ENCODE data around the gene TCTA.

Gene TCTA

DNA sequence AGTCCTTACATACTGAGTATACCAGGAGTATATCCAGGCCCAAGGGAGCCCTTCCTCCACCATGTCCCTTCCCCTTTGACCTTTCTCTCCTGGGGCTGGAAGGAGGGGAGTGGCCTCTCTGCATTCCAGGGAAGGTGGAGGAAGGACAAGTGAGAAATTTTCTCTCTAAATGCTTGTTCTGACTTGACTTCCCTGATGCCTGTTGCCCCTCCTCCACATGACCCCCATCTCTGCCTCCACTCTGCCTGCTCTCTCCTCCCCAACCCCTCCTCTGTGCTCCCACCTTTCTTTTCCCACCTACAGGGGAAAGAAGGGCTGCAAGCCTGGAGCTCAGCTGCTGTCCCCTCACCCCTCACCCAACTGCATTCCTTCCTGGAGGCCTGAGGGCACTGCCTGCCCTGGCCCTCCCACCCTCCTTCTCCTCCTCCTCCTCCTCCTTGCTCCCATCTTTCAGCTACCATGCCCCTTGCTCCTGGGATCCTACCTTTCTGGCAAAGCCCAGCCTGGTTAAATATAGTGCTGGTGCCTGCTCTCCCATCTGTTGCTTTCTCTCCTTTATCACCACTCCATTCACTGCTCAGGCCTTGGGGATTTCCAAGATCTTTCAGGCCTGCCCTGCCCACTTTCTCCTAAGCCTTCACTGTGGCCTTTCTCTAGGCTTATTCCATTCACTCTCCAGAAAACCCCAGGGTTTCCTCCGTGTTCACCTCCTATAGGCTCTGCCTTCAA is 49.4 kb downstream of the TCTA start:
- no peak for DNase-seq

DNA sequence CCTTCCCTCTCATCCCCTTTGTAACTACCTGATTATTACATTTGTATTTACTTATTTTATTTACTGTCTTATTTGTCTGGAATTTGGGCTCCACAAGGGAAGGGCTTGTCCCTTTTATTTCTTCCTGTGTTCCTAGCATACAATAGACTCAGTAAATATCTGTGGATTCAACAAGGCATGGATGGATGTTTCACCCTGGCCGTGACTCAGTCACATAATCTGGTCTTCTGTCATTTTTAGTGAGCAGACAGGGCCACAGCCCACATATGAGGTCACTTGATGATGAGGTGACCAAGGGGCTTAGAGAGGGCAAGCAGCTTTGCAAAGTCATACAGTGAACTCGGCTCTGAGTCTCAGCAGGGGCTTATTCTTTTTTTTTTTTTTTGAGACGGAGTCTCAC is 50.0 kb downstream of the TCTA start:
- no peak for DNase-seq

DNA sequence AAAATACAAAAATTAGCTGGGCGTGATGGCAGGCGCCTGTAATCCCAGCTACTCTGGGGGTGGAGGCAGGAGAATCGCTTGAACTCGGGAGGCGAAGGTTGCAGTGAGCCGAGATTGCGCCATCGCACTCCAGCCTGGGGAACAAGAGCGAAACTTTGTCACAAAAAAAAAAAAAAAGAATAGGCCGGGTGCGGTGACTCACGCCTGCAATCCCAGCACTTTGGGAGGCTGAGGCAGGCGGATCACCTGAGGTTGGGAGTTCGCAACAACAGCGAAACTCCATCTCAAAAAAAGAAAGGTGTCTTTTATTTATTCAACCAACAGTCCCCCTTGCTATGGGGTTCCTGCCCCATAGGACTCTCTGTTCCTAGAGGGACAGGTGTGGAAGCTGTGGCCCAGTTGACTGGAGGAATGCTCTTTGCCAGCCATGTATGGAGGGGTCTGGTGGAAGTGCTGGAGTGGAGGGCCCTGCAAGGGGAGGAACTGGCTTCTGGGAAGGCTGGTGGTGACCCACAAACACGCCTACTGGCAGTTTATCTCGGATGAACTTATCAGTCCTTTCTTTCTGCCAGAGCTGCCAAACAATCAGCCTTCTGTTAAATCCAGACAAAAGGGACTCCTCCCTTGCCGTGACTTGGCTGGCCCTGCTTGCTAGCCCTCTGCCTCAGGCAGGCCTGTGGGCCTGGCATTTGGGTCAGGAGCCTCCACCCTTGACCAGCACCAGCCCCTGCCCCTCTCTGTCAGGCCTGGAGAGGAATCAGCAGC is 53.2 kb downstream of the TCTA start:
- peak; percentile 27 for DNase-seq
